ENCODE measurements around the gene RBP7.

RBP7 gene

GRCh38 chr1:10065344-10065685 lies 68.3 kb downstream of the RBP7 start:
- no peak overlapping the region for H3K27ac ChIP-seq (ENCODE audit: low read length)
- H3K9me3 ChIP-seq (ENCODE audit: control insufficient read depth, insufficient read depth, low read length) = no peaks in the 10 kb centered on the region
- no peak overlapping the region for H3K4me3 ChIP-seq (ENCODE audit: low read length)
- WGBS (ENCODE audit: insufficient coverage, insufficient read length) = no CpG with 5 or more reads among the region's 7 CpGs
- DNase-seq (ENCODE audit: low read depth, low spot score) = no peak
- no peaks in the 10 kb centered on the region for H3K27me3 ChIP-seq (ENCODE audit: control insufficient read depth, insufficient read depth, low read length)
- no peaks in the 10 kb centered on the region for H3K36me3 ChIP-seq (ENCODE audit: control insufficient read depth, insufficient read depth, low read length)
- peaks cover 2% of the 10 kb centered on the region for H3K4me1 ChIP-seq (ENCODE audit: control insufficient read depth, insufficient read depth, low read length)
